Measurements from ENCODE around the gene TPBGL.

DNA sequence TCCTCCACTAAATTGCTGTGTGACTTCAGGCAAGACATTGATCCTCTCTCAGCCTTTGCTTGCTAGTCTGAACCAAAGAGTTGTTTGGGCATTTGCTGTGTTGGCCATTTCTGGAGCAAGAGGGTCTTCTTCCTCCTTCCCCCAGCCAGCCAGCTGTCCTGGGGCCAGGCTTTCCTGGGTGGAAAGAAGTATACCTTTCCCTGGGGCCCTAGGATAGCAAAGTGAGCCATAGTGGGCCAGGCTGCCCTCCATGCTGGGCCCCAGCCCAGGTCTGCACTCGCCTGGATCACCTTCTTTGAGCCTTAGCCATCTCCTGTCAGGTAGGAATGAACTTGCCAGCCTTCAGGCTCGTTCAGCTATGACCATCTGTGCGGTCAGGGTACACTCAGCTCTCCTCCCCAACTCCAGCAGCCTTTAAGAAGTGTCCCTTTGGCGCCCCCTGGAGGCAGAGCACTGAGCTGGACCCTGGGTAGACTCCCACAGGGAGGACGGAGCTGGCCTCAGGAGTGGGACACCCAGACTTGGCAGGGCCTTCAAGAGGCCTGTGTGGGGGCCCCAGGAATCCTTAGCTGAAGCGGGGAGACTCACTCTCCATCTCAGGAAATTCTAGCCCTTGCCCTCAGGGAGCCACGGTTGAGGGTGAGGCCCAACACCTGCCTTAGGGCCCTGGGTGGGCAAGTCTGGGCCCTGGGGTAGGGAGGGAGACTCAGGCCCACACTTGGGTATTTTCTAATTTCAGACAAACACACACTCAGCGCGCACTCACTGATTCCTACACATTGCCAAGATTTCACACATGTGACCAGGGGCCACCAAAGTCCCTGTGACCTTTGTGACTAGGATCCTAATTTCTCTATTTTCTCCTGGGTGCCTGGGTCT, 35.6 kb upstream of the TPBGL start:
- TF ChIP-seq, protein P1, sequence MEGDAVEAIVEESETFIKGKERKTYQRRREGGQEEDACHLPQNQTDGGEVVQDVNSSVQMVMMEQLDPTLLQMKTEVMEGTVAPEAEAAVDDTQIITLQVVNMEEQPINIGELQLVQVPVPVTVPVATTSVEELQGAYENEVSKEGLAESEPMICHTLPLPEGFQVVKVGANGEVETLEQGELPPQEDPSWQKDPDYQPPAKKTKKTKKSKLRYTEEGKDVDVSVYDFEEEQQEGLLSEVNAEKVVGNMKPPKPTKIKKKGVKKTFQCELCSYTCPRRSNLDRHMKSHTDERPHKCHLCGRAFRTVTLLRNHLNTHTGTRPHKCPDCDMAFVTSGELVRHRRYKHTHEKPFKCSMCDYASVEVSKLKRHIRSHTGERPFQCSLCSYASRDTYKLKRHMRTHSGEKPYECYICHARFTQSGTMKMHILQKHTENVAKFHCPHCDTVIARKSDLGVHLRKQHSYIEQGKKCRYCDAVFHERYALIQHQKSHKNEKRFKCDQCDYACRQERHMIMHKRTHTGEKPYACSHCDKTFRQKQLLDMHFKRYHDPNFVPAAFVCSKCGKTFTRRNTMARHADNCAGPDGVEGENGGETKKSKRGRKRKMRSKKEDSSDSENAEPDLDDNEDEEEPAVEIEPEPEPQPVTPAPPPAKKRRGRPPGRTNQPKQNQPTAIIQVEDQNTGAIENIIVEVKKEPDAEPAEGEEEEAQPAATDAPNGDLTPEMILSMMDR (IDR thresholded peaks at IDR 0.05; ENCODE audit: borderline replicate concordance, extremely low read depth, low read length, poor library complexity, severe bottlenecking), result peak; percentile 98
- TF ChIP-seq EZH2 (IDR thresholded peaks at IDR 0.05; ENCODE audit: borderline replicate concordance, low read depth, low read length, severe bottlenecking), result no peak

All from DND-41 (cell line).